IPS-18a (cell line): ENCODE measurements around the gene CST6.

Experiments
- H3K27ac ChIP-seq: one replicate; pipeline ENCODE4 v1.5.1; 2013; ENCODE audit warnings: low read length
- H3K27me3 ChIP-seq: one replicate; pipeline ENCODE4 v1.6.1; 2013; ENCODE audit warnings: mild to moderate bottlenecking, low read length; ENCODE audit not compliant: control insufficient read depth, insufficient read depth
- H3K36me3 ChIP-seq: one replicate; pipeline ENCODE4 v1.6.1; 2013; ENCODE audit warnings: low read depth, low read length; ENCODE audit not compliant: control insufficient read depth
- H3K4me1 ChIP-seq: one replicate; pipeline ENCODE4 v1.6.1; 2013; ENCODE audit warnings: low read depth, low read length; ENCODE audit not compliant: control insufficient read depth
- H3K4me3 ChIP-seq: one replicate; pipeline ENCODE4 v1.5.1; 2013; ENCODE audit warnings: low read length
- H3K9ac ChIP-seq: one replicate; pipeline ENCODE4 v1.6.1; 2013; ENCODE audit warnings: mild to moderate bottlenecking, low read length, moderate library complexity
- H3K9me3 ChIP-seq: one replicate; pipeline ENCODE4 v1.6.1; 2013; ENCODE audit warnings: low read depth, low read length; ENCODE audit not compliant: control insufficient read depth

CST6 gene, protein sequence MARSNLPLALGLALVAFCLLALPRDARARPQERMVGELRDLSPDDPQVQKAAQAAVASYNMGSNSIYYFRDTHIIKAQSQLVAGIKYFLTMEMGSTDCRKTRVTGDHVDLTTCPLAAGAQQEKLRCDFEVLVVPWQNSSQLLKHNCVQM

GRCh38 chr11:66011785-66012303 lies at the start of gene CST6:
Gene CST6, plus strand, starts transcription at chr11:66012008. Its CDS starts 37 bp downstream, at chr11:66012045.
- H3K9ac ChIP-seq: no peak within 1 kb of the TSS
- H3K4me3 ChIP-seq: no peak within 1 kb of the TSS
- no peaks in the 10 kb centered on the region for H3K9me3 ChIP-seq
- peaks cover 5% of the 10 kb centered on the region for H3K4me1 ChIP-seq
- no peaks in the 10 kb centered on the region for H3K27me3 ChIP-seq
- H3K27ac ChIP-seq: no peak within 1 kb of the TSS
- H3K36me3 ChIP-seq: no peaks in the 10 kb centered on the region

DNA sequence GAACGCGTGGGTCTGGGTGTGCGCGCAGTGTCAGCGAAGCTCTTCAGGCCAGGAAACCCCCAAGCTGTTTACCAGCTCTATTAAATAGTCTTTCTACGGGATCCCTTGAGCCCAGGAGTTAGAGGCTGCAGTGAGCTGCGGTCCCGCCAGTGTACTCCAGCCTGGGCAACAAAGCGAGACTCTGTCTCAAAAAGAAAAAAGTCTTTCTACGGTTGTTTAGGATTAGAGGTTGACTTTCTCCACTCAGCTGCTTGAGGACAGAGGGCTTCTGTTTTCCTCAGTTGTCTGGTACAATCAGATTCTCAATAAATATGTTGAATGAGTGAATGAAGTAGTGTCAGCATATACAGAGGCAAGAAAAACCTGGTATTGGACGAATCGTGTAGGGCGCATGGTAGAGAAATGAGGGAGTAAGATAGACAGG lies 49.7 kb upstream of the CST6 start:
- Histone ChIP-seq H3K4me1 (peaks cover 7% of the 10 kb centered on the region), H3K27ac (no peak overlapping the region), H3K9ac (peak overlapping the region; percentile 86), H3K4me3 (peak overlapping the region; percentile 88), H3K36me3 (peaks cover 32% of the 10 kb centered on the region), H3K27me3 (no peaks in the 10 kb centered on the region), H3K9me3 (no peaks in the 10 kb centered on the region)

DNA sequence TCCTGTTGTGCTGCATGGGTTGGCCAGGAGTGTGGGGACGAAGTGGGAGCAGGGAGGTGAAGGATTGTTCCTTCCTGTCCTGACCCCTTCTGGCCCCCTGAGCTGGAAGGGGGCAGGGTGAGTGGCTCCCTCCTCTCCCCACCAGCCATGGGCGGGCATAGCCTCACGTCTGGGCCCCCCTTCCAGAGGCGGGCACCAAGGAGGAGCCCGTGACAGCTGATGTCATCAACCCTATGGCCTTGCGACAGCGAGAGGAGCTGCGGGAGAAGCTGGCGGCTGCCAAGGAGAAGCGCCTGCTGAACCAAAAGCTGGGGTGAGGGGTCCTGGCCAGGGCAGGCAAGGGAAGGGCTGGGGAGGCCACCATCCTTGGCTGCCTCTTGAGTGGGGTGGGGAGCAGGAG lies 46.9 kb upstream of the CST6 start:
- Histone ChIP-seq H3K4me3 (no peak overlapping the region), H3K4me1 (peaks cover 7% of the 10 kb centered on the region), H3K9ac (no peak overlapping the region), H3K27me3 (no peaks in the 10 kb centered on the region), H3K36me3 (peaks cover 52% of the 10 kb centered on the region), H3K27ac (no peak overlapping the region), H3K9me3 (no peaks in the 10 kb centered on the region)

DNA sequence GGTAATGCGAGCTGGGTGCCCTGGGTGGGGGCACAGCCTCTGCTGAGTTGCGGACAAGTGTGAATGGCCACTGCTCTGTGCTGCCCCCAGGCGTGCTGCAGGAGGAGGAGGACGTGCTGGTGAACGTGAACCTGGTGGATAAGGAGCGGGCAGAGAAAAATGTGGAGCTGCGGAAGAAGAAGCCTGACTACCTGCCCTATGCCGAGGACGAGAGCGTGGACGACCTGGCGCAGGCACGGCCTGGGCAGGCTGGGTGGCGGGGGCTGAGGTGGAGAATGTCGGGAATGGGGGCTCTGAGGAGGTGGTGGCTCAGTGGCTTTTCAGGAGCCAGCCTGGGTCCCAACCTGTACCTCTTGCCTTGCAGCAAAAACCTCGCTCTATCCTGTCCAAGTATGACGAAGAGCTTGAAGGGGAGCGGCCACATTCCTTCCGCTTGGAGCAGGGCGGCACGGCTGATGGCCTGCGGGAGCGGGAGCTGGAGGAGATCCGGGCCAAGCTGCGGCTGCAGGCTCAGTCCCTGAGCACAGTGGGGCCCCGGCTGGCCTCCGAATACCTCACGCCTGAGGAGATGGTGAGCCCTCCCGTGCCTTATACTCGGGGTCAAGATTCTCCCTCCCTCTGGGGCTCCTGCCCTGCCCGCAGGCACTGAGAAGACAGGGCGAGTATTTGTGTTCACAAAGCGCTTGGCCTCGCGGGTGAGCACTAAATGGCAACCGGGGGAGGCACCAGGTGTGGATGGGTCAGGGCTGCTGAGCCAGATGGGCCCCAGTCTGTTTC lies 45.6 kb upstream of the CST6 start:
- Histone ChIP-seq H3K9ac (no peak overlapping the region), H3K36me3 (peaks cover 55% of the 10 kb centered on the region), H3K4me1 (peaks cover 7% of the 10 kb centered on the region), H3K27ac (no peak overlapping the region), H3K9me3 (no peaks in the 10 kb centered on the region), H3K27me3 (no peaks in the 10 kb centered on the region), H3K4me3 (no peak overlapping the region)

- Histone ChIP-seq H3K9me3 (no peaks in the 10 kb centered on the region), H3K4me3 (no peak overlapping the region), H3K27ac (no peak overlapping the region), H3K9ac (no peak overlapping the region), H3K36me3 (peaks cover 55% of the 10 kb centered on the region), H3K4me1 (peaks cover 4% of the 10 kb centered on the region), H3K27me3 (no peaks in the 10 kb centered on the region)
Measured at GRCh38 chr11:65967329-65967934, 44.4 kb upstream of the CST6 start.

GRCh38 chr11:65968600-65969482 lies 43.0 kb upstream of the CST6 start:
- Histone ChIP-seq H3K9me3 (no peaks in the 10 kb centered on the region), H3K36me3 (peaks cover 64% of the 10 kb centered on the region), H3K4me1 (no peaks in the 10 kb centered on the region), H3K27me3 (no peaks in the 10 kb centered on the region), H3K9ac (no peak overlapping the region), H3K4me3 (no peak overlapping the region), H3K27ac (no peak overlapping the region)

DNA sequence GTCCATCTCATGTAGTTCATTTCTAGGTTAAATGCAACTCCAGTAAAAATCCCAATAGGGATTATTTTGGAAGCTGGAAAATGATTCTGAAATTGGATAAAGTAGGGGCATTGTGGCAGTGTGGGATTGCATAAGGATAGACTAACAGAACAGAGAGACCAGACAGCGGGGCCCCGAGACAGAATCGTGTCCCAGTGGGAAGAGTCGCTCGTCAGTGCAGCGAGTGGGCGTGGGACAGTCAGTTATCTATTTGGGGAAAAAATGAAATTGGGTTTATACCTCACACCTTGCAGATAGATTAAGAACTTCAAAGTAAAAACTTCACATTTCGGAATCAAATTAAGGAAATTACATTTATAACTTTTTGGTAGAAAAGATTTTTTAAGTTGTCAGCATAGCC lies 39.7 kb upstream of the CST6 start:
- Histone ChIP-seq H3K36me3 (peaks cover 40% of the 10 kb centered on the region), H3K27me3 (no peaks in the 10 kb centered on the region), H3K9me3 (no peaks in the 10 kb centered on the region), H3K4me3 (no peak overlapping the region), H3K27ac (no peak overlapping the region), H3K9ac (no peak overlapping the region), H3K4me1 (no peaks in the 10 kb centered on the region)

GRCh38 chr11:65973439-65974110 lies 38.2 kb upstream of the CST6 start:
- Histone ChIP-seq H3K9ac (no peak overlapping the region), H3K4me3 (no peak overlapping the region), H3K36me3 (peaks cover 40% of the 10 kb centered on the region), H3K27me3 (no peaks in the 10 kb centered on the region), H3K4me1 (no peaks in the 10 kb centered on the region), H3K27ac (no peak overlapping the region), H3K9me3 (no peaks in the 10 kb centered on the region)

- Histone ChIP-seq H3K9ac (no peak overlapping the region), H3K4me3 (no peak overlapping the region), H3K27ac (no peak overlapping the region), H3K36me3 (peaks cover 36% of the 10 kb centered on the region), H3K27me3 (no peaks in the 10 kb centered on the region), H3K4me1 (no peaks in the 10 kb centered on the region), H3K9me3 (no peaks in the 10 kb centered on the region)
Measured at GRCh38 chr11:65975771-65976170, 36.0 kb upstream of the CST6 start.

GRCh38 chr11:65976216-65977176 lies 35.3 kb upstream of the CST6 start:
- H3K36me3 ChIP-seq: peaks cover 36% of the 10 kb centered on the region

More at GRCh38 chr11:65976216-65977176, 35.3 kb upstream of the CST6 start:
- Histone ChIP-seq H3K27me3 (no peaks in the 10 kb centered on the region), H3K4me1 (no peaks in the 10 kb centered on the region), H3K9ac (no peak overlapping the region), H3K27ac (no peak overlapping the region), H3K4me3 (no peak overlapping the region), H3K9me3 (no peaks in the 10 kb centered on the region)
